Loucy (cell line): ENCODE data around the gene OR13J1.

ENCODE experiments used
- H2AFZ ChIP-seq: fragments of 200-600 bp; sonication (generic); 2 replicates; pipeline ENCODE4 v1.6.0; 2016; ENCODE audit warnings: antibody characterized with exemption, mild to moderate bottlenecking, low read length, moderate library complexity
- H3F3A ChIP-seq: fragments of 200-600 bp; 2 replicates; pipeline ENCODE4 v1.6.0; 2016; ENCODE audit warnings: antibody characterized with exemption, low read depth, mild to moderate bottlenecking
- H3K27me3 ChIP-seq: fragments of 200-600 bp; sonication (generic); 2 replicates; pipeline ENCODE4 v1.6.1; 2014; ENCODE audit warnings: low read length, mild to moderate bottlenecking; ENCODE audit not compliant: insufficient read depth, poor library complexity, severe bottlenecking
- H3K36me3 ChIP-seq: fragments of 200-600 bp; sonication (generic); 2 replicates; pipeline ENCODE4 v1.6.1; 2016; ENCODE audit warnings: low read length; ENCODE audit not compliant: insufficient read depth
- H3K4me1 ChIP-seq: fragments of 200-600 bp; sonication (generic); 2 replicates; pipeline ENCODE4 v1.5.1; 2014; ENCODE audit warnings: low read length, mild to moderate bottlenecking; ENCODE audit not compliant: insufficient read depth, poor library complexity, severe bottlenecking
- H3K4me2 ChIP-seq: fragments of 200-600 bp; sonication (generic); 2 replicates; pipeline ENCODE4 v1.6.0; 2014; ENCODE audit warnings: antibody characterized with exemption, low read length, low read depth, mild to moderate bottlenecking; ENCODE audit not compliant: poor library complexity, severe bottlenecking
- H3K4me3 ChIP-seq: fragments of 200-600 bp; sonication (generic); 2 replicates; pipeline ENCODE4 v1.5.1; 2014; ENCODE audit warnings: low read length, mild to moderate bottlenecking, mixed read lengths; ENCODE audit not compliant: poor library complexity, severe bottlenecking
- H3K79me2 ChIP-seq: fragments of 200-600 bp; sonication (generic); 2 replicates; pipeline ENCODE4 v1.6.1; 2014; ENCODE audit warnings: low read length; ENCODE audit not compliant: insufficient read depth
- H3K9ac ChIP-seq: fragments of 200-600 bp; sonication (generic); 2 replicates; pipeline ENCODE4 v1.6.0; 2014; ENCODE audit warnings: mild to moderate bottlenecking, low read depth, low read length, moderate library complexity; ENCODE audit not compliant: poor library complexity, severe bottlenecking
- H3K9me2 ChIP-seq: fragments of 200-600 bp; sonication (generic); replicated peaks from 2 replicates; pipeline ENCODE4 v1.6.1; 2016; ENCODE audit warnings: low read depth, low read length, mixed read lengths
- H3K9me3 ChIP-seq: fragments of 200-600 bp; sonication (generic); 2 replicates; pipeline ENCODE4 v1.6.1; 2014; ENCODE audit warnings: mild to moderate bottlenecking, antibody characterized with exemption, low read length, low read depth; ENCODE audit not compliant: insufficient read depth
- H4K20me1 ChIP-seq: fragments of 200-600 bp; sonication (generic); 2 replicates; pipeline ENCODE4 v1.6.0; 2014; ENCODE audit warnings: antibody characterized with exemption, low read length, mild to moderate bottlenecking; ENCODE audit not compliant: insufficient read depth, poor library complexity, severe bottlenecking
- CTCF ChIP-seq: fragments of 200-600 bp; sonication (generic); conservative IDR thresholded peaks from 2 replicates; pipeline ENCODE4 v1.5.1; 2014; ENCODE audit warnings: mild to moderate bottlenecking, antibody characterized with exemption, low read length
- EZH2phosphoT487 ChIP-seq: fragments of 200-600 bp; IDR thresholded peaks from 2 replicates; pipeline ENCODE4 v1.6.1; 2018; ENCODE audit warnings: antibody characterized with exemption, mild to moderate bottlenecking, moderate library complexity, borderline replicate concordance

OR13J1 gene

GRCh38 chr9:35912791-35913400 lies 42.7 kb upstream of the OR13J1 start:
- Histone ChIP-seq H4K20me1 (no peaks in the 10 kb centered on the region), H3K9ac (no peak overlapping the region), H3K9me3 (no peaks in the 10 kb centered on the region), H3F3A (peaks cover 7% of the 10 kb centered on the region), H3K9me2 (no peaks in the 10 kb centered on the region), H3K36me3 (no peaks in the 10 kb centered on the region), H2AFZ (no peak overlapping the region), H3K27me3 (no peaks in the 10 kb centered on the region), H3K4me3 (no peak overlapping the region), H3K79me2 (no peaks in the 10 kb centered on the region), H3K4me1 (peaks cover 20% of the 10 kb centered on the region), H3K4me2 (no peak overlapping the region)
- TF ChIP-seq CTCF, result no peak
- no peak for TF ChIP-seq EZH2phosphoT487

GRCh38 chr9:35911690-35912089 lies 41.5 kb upstream of the OR13J1 start:
- no peak overlapping the region for H3K4me3 ChIP-seq
- H3K9me3 ChIP-seq, result no peaks in the 10 kb centered on the region
- no peaks in the 10 kb centered on the region for H3K9me2 ChIP-seq
- H3K9ac ChIP-seq, result no peak overlapping the region
- H3K4me2 ChIP-seq, result peak overlapping the region; percentile 45
- H4K20me1 ChIP-seq, result no peaks in the 10 kb centered on the region
- no peaks in the 10 kb centered on the region for H3K79me2 ChIP-seq
- H3F3A ChIP-seq, result peaks cover 7% of the 10 kb centered on the region
- peaks cover 20% of the 10 kb centered on the region for H3K4me1 ChIP-seq
- no peaks in the 10 kb centered on the region for H3K27me3 ChIP-seq
- TF ChIP-seq CTCF (no peak), EZH2phosphoT487 (no peak)
- H2AFZ ChIP-seq, result no peak overlapping the region
- no peaks in the 10 kb centered on the region for H3K36me3 ChIP-seq

- Histone ChIP-seq H3K9me2 (no peaks in the 10 kb centered on the region), H3K27me3 (no peaks in the 10 kb centered on the region), H3K9me3 (no peaks in the 10 kb centered on the region), H3K79me2 (no peaks in the 10 kb centered on the region), H4K20me1 (no peaks in the 10 kb centered on the region), H3K9ac (no peak overlapping the region), H3K4me1 (peaks cover 20% of the 10 kb centered on the region), H3K4me3 (peak overlapping the region; percentile 27), H2AFZ (no peak overlapping the region), H3F3A (peaks cover 7% of the 10 kb centered on the region), H3K4me2 (peak overlapping the region; percentile 45), H3K36me3 (no peaks in the 10 kb centered on the region)
- TF ChIP-seq EZH2phosphoT487 (no peak; the same call in 1 of the 2 replicates), CTCF (peak; percentile 68)
Measured at GRCh38 chr9:35910613-35911359, 40.6 kb upstream of the OR13J1 start.
